Measurements from ENCODE around the gene A2M.

- TF ChIP-seq POLR2A (IDR thresholded peaks at IDR 0.05; ENCODE audit: low read length): no peak
- TF ChIP-seq, protein P1, sequence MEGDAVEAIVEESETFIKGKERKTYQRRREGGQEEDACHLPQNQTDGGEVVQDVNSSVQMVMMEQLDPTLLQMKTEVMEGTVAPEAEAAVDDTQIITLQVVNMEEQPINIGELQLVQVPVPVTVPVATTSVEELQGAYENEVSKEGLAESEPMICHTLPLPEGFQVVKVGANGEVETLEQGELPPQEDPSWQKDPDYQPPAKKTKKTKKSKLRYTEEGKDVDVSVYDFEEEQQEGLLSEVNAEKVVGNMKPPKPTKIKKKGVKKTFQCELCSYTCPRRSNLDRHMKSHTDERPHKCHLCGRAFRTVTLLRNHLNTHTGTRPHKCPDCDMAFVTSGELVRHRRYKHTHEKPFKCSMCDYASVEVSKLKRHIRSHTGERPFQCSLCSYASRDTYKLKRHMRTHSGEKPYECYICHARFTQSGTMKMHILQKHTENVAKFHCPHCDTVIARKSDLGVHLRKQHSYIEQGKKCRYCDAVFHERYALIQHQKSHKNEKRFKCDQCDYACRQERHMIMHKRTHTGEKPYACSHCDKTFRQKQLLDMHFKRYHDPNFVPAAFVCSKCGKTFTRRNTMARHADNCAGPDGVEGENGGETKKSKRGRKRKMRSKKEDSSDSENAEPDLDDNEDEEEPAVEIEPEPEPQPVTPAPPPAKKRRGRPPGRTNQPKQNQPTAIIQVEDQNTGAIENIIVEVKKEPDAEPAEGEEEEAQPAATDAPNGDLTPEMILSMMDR (IDR thresholded peaks at IDR 0.05): no peak
Measured at GRCh38 chr12:9127484-9127883, 11.8 kb upstream of the A2M start.
